HEK293 (cell line): ENCODE results near the gene SNRPD3.

Experiments
- MEIS1 ChIP-seq: sonication (generic); formaldehyde crosslinking; IDR thresholded peaks from 2 replicates; pipeline ENCODE4 v1.8.1; 2022; ENCODE audit warnings: missing genetic modification reagents, mild to moderate bottlenecking, borderline replicate concordance
- ZBTB20 ChIP-seq: fragments of 450-650 bp; formaldehyde crosslinking; IDR thresholded peaks from 2 replicates; pipeline ENCODE4 v1.5.1; 2016; ENCODE audit warnings: missing biosample characterization, missing genetic modification characterization
- ZNF10 ChIP-seq: fragments of 450-650 bp; formaldehyde crosslinking; IDR thresholded peaks from 2 replicates; pipeline ENCODE4 v1.5.1; 2017; ENCODE audit warnings: missing biosample characterization, missing genetic modification characterization
- ZNF660 ChIP-seq: fragments of 450-650 bp; IDR thresholded peaks from 2 replicates; pipeline ENCODE4 v1.5.1; 2018; ENCODE audit warnings: missing biosample characterization, mild to moderate bottlenecking, missing genetic modification characterization
- ZNF843 ChIP-seq: fragments of 450-650 bp; formaldehyde crosslinking; IDR thresholded peaks from 2 replicates; pipeline ENCODE4 v1.5.1; 2016; ENCODE audit warnings: missing biosample characterization, missing genetic modification characterization
- TF ChIP-seq, protein P1 (sequence below): fragments of 450-650 bp; formaldehyde crosslinking; IDR thresholded peaks from 2 replicates; pipeline ENCODE4 v1.5.1; 2016; ENCODE audit warnings: missing biosample characterization, missing genetic modification characterization
- TF ChIP-seq, protein P2 (sequence below): fragments of 450-650 bp; formaldehyde crosslinking; IDR thresholded peaks from 2 replicates; pipeline ENCODE4 v1.5.1; 2016; ENCODE audit warnings: missing biosample characterization, missing genetic modification characterization
- TF ChIP-seq, protein P3 (sequence below): fragments of 450-650 bp; formaldehyde crosslinking; IDR thresholded peaks from 2 replicates; pipeline ENCODE4; 2016; ENCODE audit warnings: missing biosample characterization, missing genetic modification characterization
- TF ChIP-seq, protein P4 (sequence below): fragments of 450-650 bp; formaldehyde crosslinking; IDR thresholded peaks from 2 replicates; pipeline ENCODE4 v1.5.1; 2016; ENCODE audit warnings: missing biosample characterization, missing genetic modification characterization

DNA sequence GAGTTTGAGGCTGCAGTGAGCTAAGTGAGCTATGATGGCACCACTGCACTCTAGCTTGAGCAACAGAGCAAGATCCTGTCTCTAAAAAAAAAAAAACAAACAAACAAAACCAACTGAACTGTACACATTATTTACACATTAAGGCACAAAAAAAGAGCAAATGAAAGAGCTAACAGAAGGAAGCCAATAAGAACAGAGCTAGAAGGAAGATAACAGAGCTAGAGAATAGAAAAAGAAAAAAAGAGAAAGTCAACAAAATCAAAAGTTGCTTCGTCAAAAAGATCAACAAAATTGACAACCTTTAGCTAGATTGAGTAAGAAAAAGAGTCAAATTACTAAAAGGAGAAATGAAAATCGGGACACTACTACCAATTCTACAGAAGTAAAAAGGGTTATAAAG is 25.9 kb upstream of the SNRPD3 start:
- TF ChIP-seq, protein P1, sequence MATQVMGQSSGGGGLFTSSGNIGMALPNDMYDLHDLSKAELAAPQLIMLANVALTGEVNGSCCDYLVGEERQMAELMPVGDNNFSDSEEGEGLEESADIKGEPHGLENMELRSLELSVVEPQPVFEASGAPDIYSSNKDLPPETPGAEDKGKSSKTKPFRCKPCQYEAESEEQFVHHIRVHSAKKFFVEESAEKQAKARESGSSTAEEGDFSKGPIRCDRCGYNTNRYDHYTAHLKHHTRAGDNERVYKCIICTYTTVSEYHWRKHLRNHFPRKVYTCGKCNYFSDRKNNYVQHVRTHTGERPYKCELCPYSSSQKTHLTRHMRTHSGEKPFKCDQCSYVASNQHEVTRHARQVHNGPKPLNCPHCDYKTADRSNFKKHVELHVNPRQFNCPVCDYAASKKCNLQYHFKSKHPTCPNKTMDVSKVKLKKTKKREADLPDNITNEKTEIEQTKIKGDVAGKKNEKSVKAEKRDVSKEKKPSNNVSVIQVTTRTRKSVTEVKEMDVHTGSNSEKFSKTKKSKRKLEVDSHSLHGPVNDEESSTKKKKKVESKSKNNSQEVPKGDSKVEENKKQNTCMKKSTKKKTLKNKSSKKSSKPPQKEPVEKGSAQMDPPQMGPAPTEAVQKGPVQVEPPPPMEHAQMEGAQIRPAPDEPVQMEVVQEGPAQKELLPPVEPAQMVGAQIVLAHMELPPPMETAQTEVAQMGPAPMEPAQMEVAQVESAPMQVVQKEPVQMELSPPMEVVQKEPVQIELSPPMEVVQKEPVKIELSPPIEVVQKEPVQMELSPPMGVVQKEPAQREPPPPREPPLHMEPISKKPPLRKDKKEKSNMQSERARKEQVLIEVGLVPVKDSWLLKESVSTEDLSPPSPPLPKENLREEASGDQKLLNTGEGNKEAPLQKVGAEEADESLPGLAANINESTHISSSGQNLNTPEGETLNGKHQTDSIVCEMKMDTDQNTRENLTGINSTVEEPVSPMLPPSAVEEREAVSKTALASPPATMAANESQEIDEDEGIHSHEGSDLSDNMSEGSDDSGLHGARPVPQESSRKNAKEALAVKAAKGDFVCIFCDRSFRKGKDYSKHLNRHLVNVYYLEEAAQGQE, result no peak
- TF ChIP-seq, protein P2, sequence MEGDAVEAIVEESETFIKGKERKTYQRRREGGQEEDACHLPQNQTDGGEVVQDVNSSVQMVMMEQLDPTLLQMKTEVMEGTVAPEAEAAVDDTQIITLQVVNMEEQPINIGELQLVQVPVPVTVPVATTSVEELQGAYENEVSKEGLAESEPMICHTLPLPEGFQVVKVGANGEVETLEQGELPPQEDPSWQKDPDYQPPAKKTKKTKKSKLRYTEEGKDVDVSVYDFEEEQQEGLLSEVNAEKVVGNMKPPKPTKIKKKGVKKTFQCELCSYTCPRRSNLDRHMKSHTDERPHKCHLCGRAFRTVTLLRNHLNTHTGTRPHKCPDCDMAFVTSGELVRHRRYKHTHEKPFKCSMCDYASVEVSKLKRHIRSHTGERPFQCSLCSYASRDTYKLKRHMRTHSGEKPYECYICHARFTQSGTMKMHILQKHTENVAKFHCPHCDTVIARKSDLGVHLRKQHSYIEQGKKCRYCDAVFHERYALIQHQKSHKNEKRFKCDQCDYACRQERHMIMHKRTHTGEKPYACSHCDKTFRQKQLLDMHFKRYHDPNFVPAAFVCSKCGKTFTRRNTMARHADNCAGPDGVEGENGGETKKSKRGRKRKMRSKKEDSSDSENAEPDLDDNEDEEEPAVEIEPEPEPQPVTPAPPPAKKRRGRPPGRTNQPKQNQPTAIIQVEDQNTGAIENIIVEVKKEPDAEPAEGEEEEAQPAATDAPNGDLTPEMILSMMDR, result no peak
- TF ChIP-seq ZNF843 (no peak), ZNF660 (tag by site-specific recombination) (no peak), ZBTB20 (tag by site-specific recombination) (no peak), MEIS1 (CRISPR knock-in tag) (no peak), ZNF10 (tag by site-specific recombination) (no peak)
- TF ChIP-seq, protein P3, sequence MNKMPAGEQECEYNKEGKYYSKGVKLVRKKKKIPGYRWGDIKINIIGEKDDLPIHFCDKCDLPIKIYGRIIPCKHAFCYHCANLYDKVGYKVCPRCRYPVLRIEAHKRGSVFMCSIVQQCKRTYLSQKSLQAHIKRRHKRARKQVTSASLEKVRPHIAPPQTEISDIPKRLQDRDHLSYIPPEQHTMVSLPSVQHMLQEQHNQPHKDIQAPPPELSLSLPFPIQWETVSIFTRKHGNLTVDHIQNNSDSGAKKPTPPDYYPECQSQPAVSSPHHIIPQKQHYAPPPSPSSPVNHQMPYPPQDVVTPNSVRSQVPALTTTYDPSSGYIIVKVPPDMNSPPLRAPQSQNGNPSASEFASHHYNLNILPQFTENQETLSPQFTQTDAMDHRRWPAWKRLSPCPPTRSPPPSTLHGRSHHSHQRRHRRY (tag by site-specific recombination), result no peak
- TF ChIP-seq, protein P4, sequence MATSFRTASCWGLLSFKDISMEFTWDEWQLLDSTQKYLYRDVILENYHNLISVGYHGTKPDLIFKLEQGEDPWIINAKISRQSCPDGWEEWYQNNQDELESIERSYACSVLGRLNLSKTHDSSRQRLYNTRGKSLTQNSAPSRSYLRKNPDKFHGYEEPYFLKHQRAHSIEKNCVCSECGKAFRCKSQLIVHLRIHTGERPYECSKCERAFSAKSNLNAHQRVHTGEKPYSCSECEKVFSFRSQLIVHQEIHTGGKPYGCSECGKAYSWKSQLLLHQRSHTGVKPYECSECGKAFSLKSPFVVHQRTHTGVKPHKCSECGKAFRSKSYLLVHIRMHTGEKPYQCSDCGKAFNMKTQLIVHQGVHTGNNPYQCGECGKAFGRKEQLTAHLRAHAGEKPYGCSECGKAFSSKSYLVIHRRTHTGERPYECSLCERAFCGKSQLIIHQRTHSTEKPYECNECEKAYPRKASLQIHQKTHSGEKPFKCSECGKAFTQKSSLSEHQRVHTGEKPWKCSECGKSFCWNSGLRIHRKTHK, result no peak
